ENCODE data around the gene TNFRSF1B.

GRCh38 chr1:12244078-12244477 lies 77.3 kb downstream of the TNFRSF1B start:
- TF ChIP-seq POLR2A (IDR thresholded peaks at IDR 0.05): no peak
- peak in 1 of 6 experiments; percentile 13 for TF ChIP-seq CTCF (IDR thresholded peaks at IDR 0.05)
